Spleen (tissue), 7 donors: ENCODE results near the gene PTPRM.

Experiments
- CTCF ChIP-seq, 11 experiments: fragments of 200-600 bp in 7 of 11; fragments of 450-650 bp in 4 of 11; sonication (generic) in 4 of 11; IDR thresholded peaks in 8 of 11; conservative IDR thresholded peaks in 3 of 11; 1 replicate in 7 of 11; 2 replicates in 4 of 11; pipeline versions ENCODE4 v1.4.0 to v1.8.0; 2016 to 2021; ENCODE audit warnings: antibody characterized with exemption in 11 of 11, inconsistent platforms in 4 of 11, mild to moderate bottlenecking in 1 of 11
- POLR2A ChIP-seq, 3 donors: fragments of 450-650 bp; IDR thresholded peaks; one replicate each; pipeline ENCODE4 v1.5.1; 2017; ENCODE audit warnings: antibody characterized with exemption in 3 of 3, mild to moderate bottlenecking in 1 of 3
- donor health status: DM: no; HTN: no; CAD: no; lungs with moderate emphysema.
- donor health status: DM: no; HTN: no; CAD: no.
- donor health status: DM: no; HTN: no; CAD: no.

DNA sequence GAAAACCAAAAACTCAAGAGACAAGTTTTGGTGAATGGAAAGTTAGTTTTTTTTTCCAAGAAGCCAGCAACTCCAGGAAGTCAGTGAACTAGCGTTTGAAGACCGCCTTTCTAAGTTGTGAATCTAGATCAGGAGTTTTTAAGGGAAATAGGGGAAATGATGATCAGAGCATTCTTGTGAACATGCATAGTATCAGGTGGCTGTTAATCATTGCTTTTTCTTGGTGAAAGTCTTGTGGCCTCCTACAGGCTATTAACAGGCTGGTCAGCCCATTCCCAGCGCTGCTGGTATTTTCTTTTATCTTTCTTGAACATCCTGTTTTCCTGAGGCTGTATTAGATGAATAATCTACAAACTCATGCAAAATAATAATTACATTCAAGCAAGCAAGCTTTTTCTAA, 155.8 kb downstream of the PTPRM start:
- no peak for TF ChIP-seq CTCF (IDR thresholded peaks at IDR 0.05 in 8 of 11, conservative IDR thresholded peaks at IDR 0.05 in 3 of 11)
- TF ChIP-seq POLR2A (IDR thresholded peaks at IDR 0.05), result no peak
